Measurements from ENCODE around the gene FDXACB1. TPM values are rescaled to one million over a fixed set of nuclear protein-coding genes. Genes with fewer than 3 reads are reported as not detected.

The FDXACB1 gene
- total RNA-seq, 4 donors from 2014 or later: 1.1 to 2.3 (median 1.9) TPM

GRCh38 chr11:111913031-111913861, 34.3 kb upstream of the FDXACB1 start:
- no peak for TF ChIP-seq CTCF (IDR thresholded peaks at IDR 0.05; ENCODE audit: low read depth)

GRCh38 chr11:111912535-111912934, 33.6 kb upstream of the FDXACB1 start, which contains the start of gene HSPB2:
Gene HSPB2 (plus strand): TSS chr11:111912734. CDS start chr11:111912830, 96 bp downstream.
- TF ChIP-seq CTCF (IDR thresholded peaks at IDR 0.05; ENCODE audit: low read depth): no peak

GRCh38 chr11:111911563-111912401, 32.8 kb upstream of the FDXACB1 start, which contains the start of gene CRYAB:
Gene CRYAB (minus strand): TSS chr11:111911770. CDS start chr11:111911724, 46 bp downstream.
- TF ChIP-seq CTCF (IDR thresholded peaks at IDR 0.05; ENCODE audit: low read depth): no peak

- TF ChIP-seq CTCF (IDR thresholded peaks at IDR 0.05; ENCODE audit: low read depth): no peak
Measured at GRCh38 chr11:111910676-111911562, 32.0 kb upstream of the FDXACB1 start.

GRCh38 chr11:111909378-111909777, 30.4 kb upstream of the FDXACB1 start:
- TF ChIP-seq CTCF (IDR thresholded peaks at IDR 0.05; ENCODE audit: low read depth): no peak

- no peak for TF ChIP-seq CTCF (IDR thresholded peaks at IDR 0.05; ENCODE audit: low read depth)
Measured at GRCh38 chr11:111908639-111909305, 29.8 kb upstream of the FDXACB1 start.
